ENCODE measurements around the gene CPLANE1. TPM values are rescaled to one million over a fixed set of nuclear protein-coding genes. Genes with fewer than 3 reads are reported as not detected.

The CPLANE1 gene
- total and polyA plus RNA-seq, 10 of the 15 experiments (the other 5 are each of a cell fraction or from before 2014, with no cell fraction given): 1.7 to 14.8 (median 6.7) TPM

DNA sequence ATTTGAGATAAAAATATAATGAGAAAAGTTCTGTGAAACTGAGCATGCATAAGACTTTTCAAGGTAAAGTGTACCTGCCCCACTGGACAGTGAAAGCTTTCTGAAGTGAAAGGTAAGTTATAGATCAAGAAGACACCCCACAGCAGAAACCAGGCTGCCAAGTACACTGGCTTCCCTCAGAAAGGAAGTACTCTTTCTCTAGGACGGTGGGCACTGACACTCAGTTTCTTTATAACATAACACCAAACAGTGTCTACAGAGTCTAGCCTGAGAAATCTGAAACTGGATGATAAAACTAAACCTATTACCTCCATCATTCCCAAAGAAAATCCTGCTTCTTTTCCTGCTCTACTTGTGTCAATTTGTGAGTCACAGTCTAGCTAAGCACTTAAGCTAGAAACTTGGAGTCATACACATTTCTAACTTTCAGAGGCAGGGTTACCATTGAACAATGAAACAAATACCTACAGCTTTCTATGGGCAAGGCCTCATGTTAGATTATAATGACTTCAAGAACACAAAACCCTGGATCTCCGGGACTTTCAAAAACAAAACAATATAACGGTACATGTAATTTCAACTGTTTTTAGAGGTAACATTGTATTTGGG, 136.7 kb downstream of the CPLANE1 start:
- Histone ChIP-seq H4K20me1 (ENCODE audit: control insufficient read depth, insufficient read depth) (no peaks in the 10 kb centered on the region), H3K4me1 (ENCODE audit: control insufficient read depth, insufficient read depth, low read length) (peaks cover 21% of the 10 kb centered on the region), H3K4me2 (ENCODE audit: control insufficient read depth, insufficient read depth) (peak overlapping the region; percentile 14), H3K9ac (ENCODE audit: control insufficient read depth, insufficient read depth, low read length) (no peak overlapping the region), H3K79me2 (ENCODE audit: control insufficient read depth, insufficient read depth, low read length) (no peaks in the 10 kb centered on the region), H3K9me3 (replicated peaks; ENCODE audit: control insufficient read depth, insufficient read depth, low read length) (peaks cover 9% of the 10 kb centered on the region; the same call in 2 of the 3 replicates), H3K27ac (ENCODE audit: control insufficient read depth, insufficient read depth) (peak overlapping the region; percentile 77), H3K36me3 (ENCODE audit: control insufficient read depth in 2 of 2, insufficient read depth in 2 of 2, low read length in 1 of 2) (peaks cover 0 to under 1% of the 10 kb centered on the region in 2 experiments; a peak in 1 of 4 replicates), H3K27me3 (replicated peaks in 1 of 2; ENCODE audit: control insufficient read depth in 2 of 2, insufficient read depth in 2 of 2, low read length in 1 of 2) (no peaks in the 10 kb centered on the region), H3K4me3 (peak overlapping the region; percentile 34; the same call in 1 of the 2 replicates), H2AFZ (ENCODE audit: control insufficient read depth, low read depth, low read length) (no peak overlapping the region)
- ATAC-seq (peak; percentile 64), DNase-seq (ENCODE audit: low read depth, low spot score) (peak; percentile 15), FAIRE-seq (peak; percentile 7)
- 64% methylated on average over 3 of the region's 3 CpGs for WGBS (ENCODE audit: insufficient coverage, insufficient replicate concordance, low lambda C conversion rate, missing lambda C conversion rate)
- TF ChIP-seq, protein P1, sequence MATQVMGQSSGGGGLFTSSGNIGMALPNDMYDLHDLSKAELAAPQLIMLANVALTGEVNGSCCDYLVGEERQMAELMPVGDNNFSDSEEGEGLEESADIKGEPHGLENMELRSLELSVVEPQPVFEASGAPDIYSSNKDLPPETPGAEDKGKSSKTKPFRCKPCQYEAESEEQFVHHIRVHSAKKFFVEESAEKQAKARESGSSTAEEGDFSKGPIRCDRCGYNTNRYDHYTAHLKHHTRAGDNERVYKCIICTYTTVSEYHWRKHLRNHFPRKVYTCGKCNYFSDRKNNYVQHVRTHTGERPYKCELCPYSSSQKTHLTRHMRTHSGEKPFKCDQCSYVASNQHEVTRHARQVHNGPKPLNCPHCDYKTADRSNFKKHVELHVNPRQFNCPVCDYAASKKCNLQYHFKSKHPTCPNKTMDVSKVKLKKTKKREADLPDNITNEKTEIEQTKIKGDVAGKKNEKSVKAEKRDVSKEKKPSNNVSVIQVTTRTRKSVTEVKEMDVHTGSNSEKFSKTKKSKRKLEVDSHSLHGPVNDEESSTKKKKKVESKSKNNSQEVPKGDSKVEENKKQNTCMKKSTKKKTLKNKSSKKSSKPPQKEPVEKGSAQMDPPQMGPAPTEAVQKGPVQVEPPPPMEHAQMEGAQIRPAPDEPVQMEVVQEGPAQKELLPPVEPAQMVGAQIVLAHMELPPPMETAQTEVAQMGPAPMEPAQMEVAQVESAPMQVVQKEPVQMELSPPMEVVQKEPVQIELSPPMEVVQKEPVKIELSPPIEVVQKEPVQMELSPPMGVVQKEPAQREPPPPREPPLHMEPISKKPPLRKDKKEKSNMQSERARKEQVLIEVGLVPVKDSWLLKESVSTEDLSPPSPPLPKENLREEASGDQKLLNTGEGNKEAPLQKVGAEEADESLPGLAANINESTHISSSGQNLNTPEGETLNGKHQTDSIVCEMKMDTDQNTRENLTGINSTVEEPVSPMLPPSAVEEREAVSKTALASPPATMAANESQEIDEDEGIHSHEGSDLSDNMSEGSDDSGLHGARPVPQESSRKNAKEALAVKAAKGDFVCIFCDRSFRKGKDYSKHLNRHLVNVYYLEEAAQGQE (IDR thresholded peaks at IDR 0.05; ENCODE audit: low read depth, low read length): no peak
- 0 out of 2 replicates have a peak, but pooled peaks have one; percentile 11 for TF ChIP-seq SPI1 (IDR thresholded peaks at IDR 0.05; ENCODE audit: borderline replicate concordance, insufficient read depth, low read depth, low read length)
- SMC1A ChIA-PET (ENCODE audit: uncharacterized antibody, unreplicated experiment): interaction anchor here (0.8 to 1.4 kb wide), 11 partner anchors 8 to 72 kb away, joined by 3 to 5 read pairs (median 3); no protein-coding TSS in a partner anchor
- in situ Hi-C loops (cut with MboI): no loop called here
- intact Hi-C loops (cut with micrococcal nuclease; ENCODE audit: unreplicated experiment): loop anchor here (5.0 kb wide), 1 partner anchor 70 kb away; no protein-coding TSS in a partner anchor
- RAD21 ChIA-PET (ENCODE audit: unreplicated experiment): interaction anchor here (1.3 to 1.5 kb wide), 2 partner anchors 9 to 46 kb away, joined by 3 to 4 read pairs; no protein-coding TSS in a partner anchor
- no TSS peak for BruUV-seq (replicated peaks)
- CTCF ChIA-PET: interaction anchor here (0.8 to 1.6 kb wide), 2 partner anchors 9 to 30 kb away, joined by 4 read pairs; no protein-coding TSS in a partner anchor
- POLR2A ChIA-PET: no interaction called here
